Activated naive CD4-positive, alpha-beta T cell treated with anti-CD3 and anti-CD28 coated beads for 36 hours (primary cell): Measurements from ENCODE around the gene CTF1. TPM values are rescaled to one million over a fixed set of nuclear protein-coding genes. Genes with fewer than 3 reads are reported as not detected.

ENCODE experiments used
- CTCF ChIA-PET: fragments of 350-600 bp; sonication (Branson Sonifier 250); formaldehyde crosslinking; loops from one replicate; lab custom pipeline; 2021; ENCODE audit warnings: antibody characterized with exemption; lab: Charles Lee
- DNase-seq: peaks from one replicate; pipeline ENCODE4 v3.0.0-alpha.2; 2020
- H3K27ac Mint-ChIP-seq: one replicate; pipeline ENCODE4 v1.8.0; 2021; ENCODE audit warnings: mild to moderate bottlenecking, mixed read lengths
- H3K27me3 Mint-ChIP-seq: one replicate; pipeline ENCODE4 v1.8.0; 2021; ENCODE audit warnings: low read depth, mixed read lengths
- H3K36me3 Mint-ChIP-seq: one replicate; pipeline ENCODE4 v1.8.0; 2021; ENCODE audit warnings: low read depth, mixed read lengths
- H3K4me1 Mint-ChIP-seq: one replicate; pipeline ENCODE4 v1.8.0; 2021; ENCODE audit warnings: low read depth, mixed read lengths
- H3K4me3 Mint-ChIP-seq: one replicate; pipeline ENCODE4 v1.8.0; 2021; ENCODE audit warnings: mild to moderate bottlenecking, moderate library complexity, mixed read lengths
- H3K9me3 Mint-ChIP-seq: one replicate; pipeline ENCODE4 v1.8.0; 2021; ENCODE audit warnings: mixed read lengths
- intact Hi-C: fragments of 100-400 bp; cut with micrococcal nuclease; formaldehyde crosslinking; loops from one replicate; pipeline ENCODE4 v1.15.1; 2023
- total RNA-seq, 2 experiments: library from RNA; stranded (reverse); gene quantifications; one replicate each; pipeline ENCODE4 v1.2.3, GENCODE V29; 2021

Gene CTF1
- total RNA-seq, 2 experiments from 2014 or later: 0.21 to 0.27 TPM

DNA sequence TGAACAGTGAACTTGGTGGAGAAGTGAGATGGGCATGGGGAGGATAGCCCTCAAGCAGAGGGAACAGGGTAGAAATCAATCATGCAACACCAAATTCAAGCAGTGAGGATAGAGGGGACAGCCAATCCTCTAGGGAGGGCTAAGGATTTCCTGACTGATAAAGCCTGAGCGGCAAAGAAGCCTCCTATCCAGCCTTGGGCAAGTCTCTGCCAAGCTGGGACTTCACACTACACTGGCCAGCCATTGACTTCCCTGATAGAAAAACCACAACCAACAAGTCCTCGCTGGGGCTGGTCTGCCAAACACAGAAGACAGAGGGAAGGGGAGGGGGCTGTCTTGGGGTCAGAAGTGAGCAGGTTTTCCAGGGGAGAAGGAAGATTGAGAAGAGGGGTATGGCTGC, 24.5 kb downstream of the CTF1 start:
- Mint-ChIP-seq H3K27me3 (no peaks in the 10 kb centered on the region), H3K4me1 (peaks cover 7% of the 10 kb centered on the region), H3K36me3 (no peaks in the 10 kb centered on the region), H3K27ac (no peak overlapping the region), H3K9me3 (no peaks in the 10 kb centered on the region), H3K4me3 (peak overlapping the region; percentile 18)
- intact Hi-C loops: loop anchor here (1.0 to 10.0 kb wide), 3 partner anchors 77 to 546 kb away; partner anchors contain the start of genes MYL11, TBC1D10B and ZNF764
- no peak for DNase-seq
- CTCF ChIA-PET: interaction anchor here (0.6 to 2.7 kb wide), 5 partner anchors 9 to 136 kb away, joined by 3 to 38 read pairs (median 5); no protein-coding TSS in a partner anchor

GRCh38 chr16:30921459-30921747, 25.0 kb downstream of the CTF1 start:
- Mint-ChIP-seq H3K27me3 (no peaks in the 10 kb centered on the region), H3K27ac (peak overlapping the region; percentile 100), H3K4me1 (peaks cover 10% of the 10 kb centered on the region), H3K4me3 (peak overlapping the region; percentile 99), H3K9me3 (no peaks in the 10 kb centered on the region), H3K36me3 (no peaks in the 10 kb centered on the region)
- no peak for DNase-seq
- intact Hi-C loops: loop anchor here (1.0 to 10.0 kb wide), 3 partner anchors 77 to 547 kb away; partner anchors contain the start of genes MYL11, TBC1D10B and ZNF764
- CTCF ChIA-PET: interaction anchor here (0.9 to 2.7 kb wide), 4 partner anchors 21 to 136 kb away, joined by 3 to 38 read pairs (median 5); no protein-coding TSS in a partner anchor

GRCh38 chr16:30921748-30922419, 25.5 kb downstream of the CTF1 start:
- H3K4me1 Mint-ChIP-seq: peaks cover 11% of the 10 kb centered on the region
- CTCF ChIA-PET: interaction anchor here (0.6 to 2.7 kb wide), 6 partner anchors 21 to 131 kb away, joined by 3 to 38 read pairs (median 5); no protein-coding TSS in a partner anchor

GRCh38 chr16:30922420-30922959, 26.1 kb downstream of the CTF1 start:
- H3K27me3 Mint-ChIP-seq: no peaks in the 10 kb centered on the region
- CTCF ChIA-PET: interaction anchor here (0.6 to 0.8 kb wide), 3 partner anchors 76 to 132 kb away, joined by 3 to 5 read pairs (median 3); no protein-coding TSS in a partner anchor
- intact Hi-C loops: loop anchor here (1.0 to 10.0 kb wide), 18 partner anchors 21 to 548 kb away; partner anchors contain the start of genes ARMC5, BCL7C, CFAP119 and FBRS
- H3K4me1 Mint-ChIP-seq: peaks cover 14% of the 10 kb centered on the region
- H3K36me3 Mint-ChIP-seq: no peaks in the 10 kb centered on the region
- peak overlapping the region; percentile 99 for H3K4me3 Mint-ChIP-seq
- no peaks in the 10 kb centered on the region for H3K9me3 Mint-ChIP-seq
- DNase-seq: peak; percentile 100
- H3K27ac Mint-ChIP-seq: peak overlapping the region; percentile 100

More at GRCh38 chr16:30921748-30922419, 25.5 kb downstream of the CTF1 start:
- no peaks in the 10 kb centered on the region for H3K27me3 Mint-ChIP-seq
- peak overlapping the region; percentile 99 for H3K4me3 Mint-ChIP-seq
- H3K36me3 Mint-ChIP-seq: no peaks in the 10 kb centered on the region
- H3K27ac Mint-ChIP-seq: peak overlapping the region; percentile 100
- DNase-seq: peak; percentile 92
- no peaks in the 10 kb centered on the region for H3K9me3 Mint-ChIP-seq
- intact Hi-C loops: loop anchor here (1.0 to 10.0 kb wide), 19 partner anchors 21 to 547 kb away; partner anchors contain the start of genes ARMC5, BCL7C, CFAP119 and FBRS

- no peaks in the 10 kb centered on the region for H3K9me3 Mint-ChIP-seq
- DNase-seq: peak; percentile 99
- peak overlapping the region; percentile 99 for H3K4me3 Mint-ChIP-seq
- H3K4me1 Mint-ChIP-seq: peaks cover 14% of the 10 kb centered on the region
- H3K27me3 Mint-ChIP-seq: no peaks in the 10 kb centered on the region
- intact Hi-C loops: loop anchor here (1.0 to 10.0 kb wide), 18 partner anchors 22 to 548 kb away; partner anchors contain the start of genes ARMC5, BCL7C, CFAP119 and FBRS
- CTCF ChIA-PET: no interaction called here
- H3K27ac Mint-ChIP-seq: peak overlapping the region; percentile 100
- H3K36me3 Mint-ChIP-seq: peaks cover under 1% of the 10 kb centered on the region
Measured at GRCh38 chr16:30922960-30923535, 26.6 kb downstream of the CTF1 start.

- intact Hi-C loops: loop anchor here (10.0 kb wide), 2 partner anchors 369 to 549 kb away; partner anchors contain the start of genes MYL11, TBC1D10B and ZNF764
- peak within 1 kb of the TSS; percentile 100 for H3K27ac Mint-ChIP-seq
- no peak for DNase-seq
- CTCF ChIA-PET: no interaction called here
- H3K4me3 Mint-ChIP-seq: peak within 1 kb of the TSS; percentile 99
- peaks cover 1% of the 10 kb centered on the region for H3K36me3 Mint-ChIP-seq
- no peaks in the 10 kb centered on the region for H3K27me3 Mint-ChIP-seq
- H3K4me1 Mint-ChIP-seq: peaks cover 14% of the 10 kb centered on the region
- no peaks in the 10 kb centered on the region for H3K9me3 Mint-ChIP-seq
Measured at GRCh38 chr16:30923554-30924075, 27.2 kb downstream of the CTF1 start, which contains the start of gene FBXL19. TSS of gene FBXL19 (plus strand) at chr16:30923572. CDS start at chr16:30925755, 2,183 bp downstream.

DNA sequence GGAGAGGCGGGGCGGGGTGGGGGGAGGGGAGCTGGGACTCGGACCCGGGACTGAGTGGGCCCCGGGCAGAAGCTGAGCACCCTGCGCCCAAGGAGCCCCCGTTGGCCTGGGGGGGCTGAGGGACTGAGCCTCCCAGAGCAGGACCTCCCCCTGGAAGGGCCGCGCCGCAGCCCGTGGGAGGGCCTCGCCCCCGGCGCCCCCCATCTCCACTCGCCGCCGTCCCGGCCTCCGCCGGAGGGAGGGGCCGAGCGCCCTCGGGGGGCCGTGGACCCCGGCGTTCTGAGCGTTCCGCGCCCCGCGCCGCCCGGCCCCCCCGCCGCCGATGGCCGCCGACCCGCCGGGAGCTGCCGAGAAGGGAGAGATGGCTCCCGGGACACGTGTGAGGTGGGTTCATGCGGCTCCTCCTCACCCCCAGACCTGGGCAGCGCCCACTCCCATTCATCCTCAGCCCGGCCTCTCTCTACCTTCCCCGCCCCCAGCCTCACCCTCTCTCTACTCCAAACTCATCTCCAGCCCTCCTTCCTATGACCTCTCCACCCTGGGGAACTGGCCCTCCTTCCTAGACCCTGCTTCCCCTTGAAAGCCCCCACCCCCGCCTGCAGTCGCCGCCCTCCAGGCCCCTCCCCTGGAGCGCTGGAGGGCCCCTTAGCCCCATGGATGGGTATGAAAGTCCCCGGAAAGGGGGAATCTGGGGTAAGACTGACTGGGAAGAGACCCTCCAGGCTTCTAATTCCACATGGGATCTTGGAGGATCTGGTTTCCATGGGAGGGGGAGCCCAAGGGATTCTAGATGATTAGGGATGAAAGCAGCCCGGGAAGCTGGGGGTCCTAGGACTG, 27.9 kb downstream of the CTF1 start:
- Mint-ChIP-seq H3K9me3 (no peaks in the 10 kb centered on the region), H3K4me1 (peaks cover 14% of the 10 kb centered on the region), H3K4me3 (peak overlapping the region; percentile 70), H3K27me3 (no peaks in the 10 kb centered on the region), H3K36me3 (peaks cover 1% of the 10 kb centered on the region), H3K27ac (no peak overlapping the region)
- intact Hi-C loops: loop anchor here (10.0 kb wide), 2 partner anchors 369 to 549 kb away; partner anchors contain the start of genes MYL11, TBC1D10B and ZNF764
- CTCF ChIA-PET: interaction anchor here (2.0 kb wide), 1 partner anchor 18 kb away, joined by 9 read pairs; no protein-coding TSS in a partner anchor
- peak; percentile 20 for DNase-seq

- H3K9me3 Mint-ChIP-seq: no peaks in the 10 kb centered on the region
- peak overlapping the region; percentile 70 for H3K4me3 Mint-ChIP-seq
- peaks cover 14% of the 10 kb centered on the region for H3K4me1 Mint-ChIP-seq
- H3K27me3 Mint-ChIP-seq: no peaks in the 10 kb centered on the region
- intact Hi-C loops: loop anchor here (10.0 kb wide), 2 partner anchors 370 to 550 kb away; partner anchors contain the start of genes MYL11, TBC1D10B and ZNF764
- CTCF ChIA-PET: interaction anchor here (1.1 to 2.0 kb wide), 2 partner anchors 17 to 111 kb away, joined by 4 to 9 read pairs; no protein-coding TSS in a partner anchor
- no peak overlapping the region for H3K27ac Mint-ChIP-seq
- DNase-seq: no peak
- H3K36me3 Mint-ChIP-seq: peaks cover 1% of the 10 kb centered on the region
Measured at GRCh38 chr16:30924913-30925631, 28.7 kb downstream of the CTF1 start.

DNA sequence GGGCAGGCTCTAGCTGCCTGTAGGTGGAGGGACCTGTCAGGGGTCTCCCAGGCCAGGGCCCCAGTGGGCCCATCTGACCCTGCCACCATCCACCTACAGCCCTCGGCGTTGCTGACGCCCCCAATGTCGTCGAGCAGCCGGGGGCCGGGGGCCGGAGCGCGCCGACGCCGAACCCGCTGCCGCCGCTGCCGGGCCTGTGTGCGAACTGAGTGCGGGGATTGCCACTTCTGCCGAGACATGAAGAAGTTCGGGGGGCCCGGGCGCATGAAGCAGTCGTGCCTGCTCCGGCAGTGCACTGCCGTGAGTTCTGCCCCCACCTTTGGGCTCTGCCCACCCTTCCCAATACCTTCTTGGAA, 29.2 kb downstream of the CTF1 start:
- intact Hi-C loops: loop anchor here (10.0 kb wide), 2 partner anchors 371 to 551 kb away; partner anchors contain the start of genes MYL11, TBC1D10B and ZNF764
- CTCF ChIA-PET: interaction anchor here (1.1 to 2.0 kb wide), 2 partner anchors 16 to 112 kb away, joined by 4 to 9 read pairs; no protein-coding TSS in a partner anchor
- DNase-seq: no peak

DNA sequence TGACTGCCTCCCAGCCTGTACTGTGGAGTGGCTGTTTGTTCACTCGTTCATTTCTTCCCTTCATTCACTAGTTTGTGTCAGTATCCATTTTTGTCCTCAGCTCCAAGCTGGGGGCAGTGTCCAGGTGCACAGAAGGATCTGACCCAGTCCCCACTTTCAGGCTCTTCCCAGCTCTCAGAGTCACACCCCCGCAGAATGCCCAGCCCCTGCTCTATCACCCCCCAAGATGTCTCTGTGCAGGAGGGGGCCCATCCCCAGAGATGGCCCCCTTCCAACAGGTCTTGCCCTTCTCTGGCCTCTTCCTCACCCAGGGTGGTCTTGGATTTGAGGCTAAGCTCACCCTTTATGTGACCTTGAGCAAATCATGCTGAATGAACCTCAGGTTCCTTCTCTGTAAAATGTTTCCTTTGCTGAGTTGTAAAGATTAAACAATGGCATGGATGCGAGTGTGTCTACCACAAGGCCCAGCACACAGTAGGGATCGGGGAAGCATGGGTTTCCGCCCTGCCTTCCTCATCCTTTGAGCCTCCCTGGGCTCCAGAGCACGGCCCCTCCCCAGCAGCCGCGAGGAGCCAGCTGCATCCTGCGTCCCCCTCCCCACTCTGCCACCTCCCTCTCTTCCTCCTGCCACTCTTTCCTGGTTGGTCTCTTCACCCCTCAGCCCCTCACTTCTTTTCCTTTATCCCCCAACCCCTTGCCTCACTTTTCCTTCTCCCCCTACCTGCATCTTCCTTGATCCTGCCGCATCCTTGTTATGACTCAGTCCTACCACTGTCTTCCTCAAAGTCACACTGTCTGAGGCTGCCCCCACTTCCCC, 29.8 kb downstream of the CTF1 start:
- no peak for DNase-seq
- intact Hi-C loops: loop anchor here (10.0 kb wide), 2 partner anchors 371 to 551 kb away; partner anchors contain the start of genes MYL11, TBC1D10B and ZNF764
- CTCF ChIA-PET: interaction anchor here (1.1 to 2.8 kb wide), 5 partner anchors 10 to 113 kb away, joined by 4 to 19 read pairs (median 5); no protein-coding TSS in a partner anchor
- Mint-ChIP-seq H3K27ac (no peak overlapping the region), H3K36me3 (peaks cover 3% of the 10 kb centered on the region), H3K4me3 (peak overlapping the region; percentile 27), H3K4me1 (peaks cover 14% of the 10 kb centered on the region), H3K27me3 (no peaks in the 10 kb centered on the region), H3K9me3 (no peaks in the 10 kb centered on the region)

More for the DNA sequence above, 29.2 kb downstream of the CTF1 start:
- no peaks in the 10 kb centered on the region for H3K27me3 Mint-ChIP-seq
- peaks cover 2% of the 10 kb centered on the region for H3K36me3 Mint-ChIP-seq
- H3K4me1 Mint-ChIP-seq: peaks cover 14% of the 10 kb centered on the region
- H3K4me3 Mint-ChIP-seq: no peak overlapping the region
- no peaks in the 10 kb centered on the region for H3K9me3 Mint-ChIP-seq
- H3K27ac Mint-ChIP-seq: peak overlapping the region; percentile 32
